IMR-90 (cell line): ENCODE results near the gene HCAR3. TPM values are rescaled to one million over a fixed set of nuclear protein-coding genes. Genes with fewer than 3 reads are reported as not detected.

ENCODE experiments used
- ATAC-seq: fragments of 200-7000 bp; cut with Tn5 transposase; 2 replicates; pipeline ENCODE4 v1.9.1; 2020; ENCODE audit warnings: low read depth, mild to moderate bottlenecking, moderate library complexity
- BruUV-seq: library from RNA; stranded (reverse); fragments of 400-500 nt; replicated peaks from 2 replicates; lab custom pipeline; 2021; lab: Mats Ljungman, UMichigan
- CTCF ChIA-PET: fragments of 300-600 bp; formaldehyde crosslinking; extraction: SDS; loops from one replicate; lab custom pipeline; 2021; ENCODE audit warnings: antibody characterized with exemption; lab: Yijun Ruan, JAX
- POLR2A ChIA-PET: fragments of 300-600 bp; sonication (Branson Sonifier 250); formaldehyde crosslinking; loops from one replicate; lab custom pipeline; 2022; ENCODE audit warnings: antibody characterized with exemption; ENCODE audit not compliant: unreplicated experiment; lab: Charles Lee
- DNase-seq: peaks from one replicate; pipeline ENCODE4 v3.0.0; 2013
- H2AFZ ChIP-seq: replicated peaks from 2 replicates; pipeline ENCODE3; 2013; ENCODE audit warnings: low read length, mild to moderate bottlenecking; ENCODE audit not compliant: poor library complexity
- H2AK5ac ChIP-seq: 2 replicates; pipeline ENCODE4 v1.6.1; 2013; ENCODE audit warnings: low read depth, low read length, inconsistent platforms
- H2AK9ac ChIP-seq: replicated peaks from 2 replicates; pipeline ENCODE3; 2013; ENCODE audit warnings: mild to moderate bottlenecking, low read depth, low read length, moderate library complexity; ENCODE audit not compliant: poor library complexity
- H2BK120ac ChIP-seq: 2 replicates; pipeline ENCODE4 v1.6.1; 2013; ENCODE audit warnings: low read depth, low read length, inconsistent platforms
- H2BK15ac ChIP-seq: 3 replicates; pipeline ENCODE4 v1.6.1; 2013; ENCODE audit warnings: low read depth, low read length, inconsistent platforms
- H2BK20ac ChIP-seq: 2 replicates; pipeline ENCODE4 v1.6.1; 2013; ENCODE audit warnings: low read depth, mild to moderate bottlenecking, inconsistent platforms, low read length, moderate library complexity
- H2BK5ac ChIP-seq: 2 replicates; pipeline ENCODE4 v1.6.1; 2013; ENCODE audit warnings: mild to moderate bottlenecking, low read depth, low read length, inconsistent platforms; ENCODE audit not compliant: poor library complexity, severe bottlenecking
- H3K14ac ChIP-seq: replicated peaks from 2 replicates; pipeline ENCODE4 v1.6.1; 2013; ENCODE audit warnings: low read depth, low read length, inconsistent platforms
- H3K18ac ChIP-seq: 2 replicates; pipeline ENCODE4 v1.6.1; 2013; ENCODE audit warnings: low read depth, low read length, control low read depth
- H3K23ac ChIP-seq: 2 replicates; pipeline ENCODE4 v1.6.1; 2013; ENCODE audit warnings: low read depth, low read length, inconsistent platforms
- H3K27ac ChIP-seq: 2 replicates; pipeline ENCODE4 v1.5.1; 2013; ENCODE audit warnings: mild to moderate bottlenecking, control low read depth, low read length; ENCODE audit not compliant: insufficient read depth
- H3K27me3 ChIP-seq: 2 replicates; pipeline ENCODE4 v1.6.1; 2013; ENCODE audit warnings: low read length; ENCODE audit not compliant: control insufficient read depth, insufficient read depth
- H3K36me3 ChIP-seq: 2 replicates; pipeline ENCODE4 v1.6.1; 2013; ENCODE audit warnings: low read length, mixed read lengths; ENCODE audit not compliant: control insufficient read depth, insufficient read depth
- H3K4ac ChIP-seq: 2 replicates; pipeline ENCODE4 v1.6.1; 2013; ENCODE audit warnings: low read depth, low read length, inconsistent platforms
- H3K4me1 ChIP-seq: 2 replicates; pipeline ENCODE4 v1.6.1; 2013; ENCODE audit warnings: low read length, mixed read lengths; ENCODE audit not compliant: control insufficient read depth, insufficient read depth
- H3K4me2 ChIP-seq: 2 replicates; pipeline ENCODE4 v1.6.1; 2013; ENCODE audit warnings: low read depth, mild to moderate bottlenecking, control low read depth, low read length, moderate library complexity
- H3K4me3 ChIP-seq: 2 replicates; pipeline ENCODE4 v1.5.1; 2013; ENCODE audit warnings: low read depth, mild to moderate bottlenecking, control low read depth, low read length, moderate library complexity; ENCODE audit not compliant: insufficient read depth
- H3K56ac ChIP-seq: 2 replicates; pipeline ENCODE4 v1.6.1; 2013; ENCODE audit warnings: low read length, inconsistent platforms; ENCODE audit not compliant: insufficient read depth; ENCODE audit errors: extremely low read depth
- H3K79me1 ChIP-seq, 2 experiments: 2 replicates each; pipeline ENCODE4 v1.6.1; 2013; ENCODE audit warnings: low read length in 2 of 2, inconsistent platforms in 1 of 2, low read depth in 1 of 2
- H3K9ac ChIP-seq: 2 replicates; pipeline ENCODE4 v1.6.1; 2013; ENCODE audit warnings: low read depth, low read length, control low read depth
- H3K9me1 ChIP-seq: 2 replicates; pipeline ENCODE4 v1.6.1; 2013; ENCODE audit warnings: low read length, inconsistent platforms; ENCODE audit not compliant: insufficient read depth
- H3K9me3 ChIP-seq: 2 replicates; pipeline ENCODE4 v1.6.1; 2013; ENCODE audit warnings: low read length; ENCODE audit not compliant: control insufficient read depth, insufficient read depth
- H4K20me1 ChIP-seq: 2 replicates; pipeline ENCODE4 v1.6.1; 2013; ENCODE audit warnings: low read length, inconsistent platforms; ENCODE audit not compliant: insufficient read depth
- H4K5ac ChIP-seq: 2 replicates; pipeline ENCODE4 v1.6.1; 2013; ENCODE audit warnings: mild to moderate bottlenecking, low read depth, low read length, control low read depth
- H4K8ac ChIP-seq, 2 experiments: 2 replicates each; pipeline ENCODE4 v1.6.1; 2013; ENCODE audit warnings: low read depth in 2 of 2, low read length in 2 of 2, control low read depth in 1 of 2, inconsistent platforms in 1 of 2
- H4K91ac ChIP-seq: 2 replicates; pipeline ENCODE4 v1.6.1; 2013; ENCODE audit warnings: low read depth, low read length, inconsistent platforms; ENCODE audit not compliant: insufficient read depth
- BHLHE40 ChIP-seq: fragments of 150-350 bp; IDR thresholded peaks from 2 replicates; pipeline ENCODE4 v1.6.1; 2016; ENCODE audit warnings: mild to moderate bottlenecking, low read depth, low read length
- CEBPB ChIP-seq: IDR thresholded peaks from 2 replicates; pipeline ENCODE4 v1.6.1; 2012; ENCODE audit warnings: low read depth, low read length, improper control_type of control experiment
- CHD1 ChIP-seq: IDR thresholded peaks from 2 replicates; pipeline ENCODE4 v1.6.1; 2012; ENCODE audit warnings: low read depth, low read length, improper control_type of control experiment
- CTCF ChIP-seq: conservative IDR thresholded peaks from 2 replicates; pipeline ENCODE4 v1.5.1; 2012; ENCODE audit warnings: mild to moderate bottlenecking, low read depth, low read length, improper control_type of control experiment
- FOS ChIP-seq: fragments of 150-350 bp; IDR thresholded peaks from 2 replicates; pipeline ENCODE4 v1.6.1; 2016; ENCODE audit warnings: low read depth, low read length
- POLR2A ChIP-seq: IDR thresholded peaks from 2 replicates; pipeline ENCODE4 v1.6.1; 2012; ENCODE audit warnings: mild to moderate bottlenecking, low read depth, low read length
- RCOR1 ChIP-seq: IDR thresholded peaks from 2 replicates; pipeline ENCODE4 v1.6.1; 2012; ENCODE audit warnings: mild to moderate bottlenecking, low read length, improper control_type of control experiment; ENCODE audit not compliant: insufficient replicate concordance
- SMC3 ChIP-seq: fragments of 150-350 bp; IDR thresholded peaks from 2 replicates; pipeline ENCODE4 v1.6.1; 2016; ENCODE audit warnings: low read depth, mild to moderate bottlenecking, antibody characterized with exemption, low read length, moderate library complexity
- USF2 ChIP-seq: fragments of 150-350 bp; IDR thresholded peaks from 2 replicates; pipeline ENCODE4 v1.6.1; 2017; ENCODE audit warnings: mild to moderate bottlenecking, antibody characterized with exemption, low read length, low read depth
- WGBS, 2 experiments: methylation state at CpG; one replicate each; pipeline versions ENCODE4 v1.1.5 to v1.1.7; 2013; ENCODE audit warnings: missing lambda C conversion rate in 2 of 2; ENCODE audit not compliant: insufficient read length in 1 of 2; ENCODE audit errors: extremely low coverage in 2 of 2; 5-methylcytosine and 5-hydroxymethylcytosine counted together
- dilution Hi-C: fragments of 300-500 bp; cut with HindIII; formaldehyde crosslinking; loops from one replicate; pipeline ENCODE4 v1.14.3; 2018; ENCODE audit warnings: low sequenced_read_pairs; ENCODE audit not compliant: unreplicated experiment
- in situ Hi-C: fragments of 300-500 bp; cut with MboI; formaldehyde crosslinking; loops from 3 replicates; pipeline ENCODE4 v1.14.3; 2019; ENCODE audit warnings: low sequenced_read_pairs, inconsistent platforms, mixed read lengths
- intact Hi-C: fragments of 100-400 bp; cut with micrococcal nuclease; formaldehyde crosslinking; loops from 2 replicates; pipeline ENCODE4 v1.10.0; 2022
- polyA plus RNA-seq, 3 experiments: library from polyadenylated mRNA; depleted of rRNA; stranded (reverse); fragments of >200 nt; gene quantifications; 2 replicates each; pipeline ENCODE4 v1.2.3, GENCODE V29; 2012; ENCODE audit warnings: low replicate concordance in 1 of 3
- total RNA-seq: library from RNA; depleted of rRNA; stranded (reverse); fragments of >200 nt; gene quantifications from 2 replicates; pipeline ENCODE4 v1.2.3, GENCODE V29; 2012
- TF ChIP-seq, protein P1 (sequence below): fragments of 150-350 bp; IDR thresholded peaks from 2 replicates; pipeline ENCODE4 v1.6.1; 2016; ENCODE audit warnings: low read depth, mild to moderate bottlenecking, low read length, moderate library complexity, borderline replicate concordance

The HCAR3 gene
- total and polyA plus RNA-seq, 2 of the 4 experiments (the other 2 are of a cell fraction): not detected

DNA sequence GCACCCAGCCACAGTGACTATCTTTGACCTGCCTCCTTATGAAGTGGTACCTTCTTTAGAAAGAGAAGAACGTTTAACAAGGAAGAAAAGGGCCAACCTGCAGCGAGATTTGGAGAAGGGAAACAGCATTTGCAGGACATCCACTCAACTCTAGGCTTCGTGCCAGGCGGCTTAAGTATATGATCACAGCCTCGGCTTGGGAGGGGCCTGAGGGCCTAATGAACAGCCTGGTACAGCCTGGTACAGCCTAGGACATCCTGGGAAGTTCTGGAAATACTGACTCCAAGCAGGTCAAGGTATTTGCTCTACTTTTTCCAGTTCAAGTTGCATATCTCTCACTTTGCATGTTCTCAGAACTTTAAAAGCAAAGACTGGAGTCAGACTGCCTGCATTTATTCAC, 29.5 kb downstream of the HCAR3 start:
- no peaks in the 10 kb centered on the region for H3K9me3 ChIP-seq
- ChIA-PET CTCF (no interaction called here), POLR2A (no interaction called here)
- no peak overlapping the region for H3K4ac ChIP-seq
- no peak overlapping the region for H3K18ac ChIP-seq
- no peak overlapping the region for H3K9ac ChIP-seq
- ATAC-seq (no peak), DNase-seq (peak; percentile 25)
- H2BK15ac ChIP-seq: no peak overlapping the region
- H2BK120ac ChIP-seq: no peak overlapping the region
- no peaks in the 10 kb centered on the region for H4K20me1 ChIP-seq
- no peak overlapping the region for H2AK5ac ChIP-seq
- WGBS, 2 experiments: 60% methylated on average over 1 of the region's 5 CpGs; no CpG with 5 or more reads in 1 of the 2 experiments
- no peak overlapping the region for H3K56ac ChIP-seq
- intact Hi-C loops: no loop called here
- H3K27me3 ChIP-seq: no peaks in the 10 kb centered on the region
- in situ Hi-C loops: no loop called here
- H2BK5ac ChIP-seq: no peak overlapping the region
- H3K9me1 ChIP-seq: no peaks in the 10 kb centered on the region; the same call in 1 of the 2 replicates
- H2AFZ ChIP-seq: no peak overlapping the region
- no peaks in the 10 kb centered on the region for H3K79me1 ChIP-seq
- no peak overlapping the region for H3K14ac ChIP-seq
- H4K5ac ChIP-seq: no peak overlapping the region
- dilution Hi-C loops: no loop called here
- no peak overlapping the region for H3K4me3 ChIP-seq
- H3K27ac ChIP-seq: no peak overlapping the region
- no peak overlapping the region for H2AK9ac ChIP-seq
- H3K4me2 ChIP-seq: no peak overlapping the region
- H3K4me1 ChIP-seq: no peaks in the 10 kb centered on the region
- H3K23ac ChIP-seq: no peak overlapping the region
- H4K8ac ChIP-seq: no peak overlapping the region
- TF ChIP-seq CEBPB (no peak), USF2 (no peak), CTCF (no peak), BHLHE40 (no peak), CHD1 (no peak), POLR2A (no peak), RCOR1 (no peak), FOS (no peak), SMC3 (no peak)
- TF ChIP-seq, protein P1, sequence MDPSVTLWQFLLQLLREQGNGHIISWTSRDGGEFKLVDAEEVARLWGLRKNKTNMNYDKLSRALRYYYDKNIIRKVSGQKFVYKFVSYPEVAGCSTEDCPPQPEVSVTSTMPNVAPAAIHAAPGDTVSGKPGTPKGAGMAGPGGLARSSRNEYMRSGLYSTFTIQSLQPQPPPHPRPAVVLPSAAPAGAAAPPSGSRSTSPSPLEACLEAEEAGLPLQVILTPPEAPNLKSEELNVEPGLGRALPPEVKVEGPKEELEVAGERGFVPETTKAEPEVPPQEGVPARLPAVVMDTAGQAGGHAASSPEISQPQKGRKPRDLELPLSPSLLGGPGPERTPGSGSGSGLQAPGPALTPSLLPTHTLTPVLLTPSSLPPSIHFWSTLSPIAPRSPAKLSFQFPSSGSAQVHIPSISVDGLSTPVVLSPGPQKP: no peak
- BruUV-seq: no TSS peak
- no peaks in the 10 kb centered on the region for H3K36me3 ChIP-seq
- H4K91ac ChIP-seq: no peak overlapping the region
- no peak overlapping the region for H2BK20ac ChIP-seq
